GM12873 (cell line): Measurements from ENCODE around the gene FLNC.

Source experiments
- CTCF ChIP-seq: IDR thresholded peaks from 2 replicates; pipeline ENCODE4 v1.5.1; 2012; ENCODE audit warnings: low read depth, mild to moderate bottlenecking, moderate library complexity, low read length, control low read depth; ENCODE audit not compliant: insufficient read depth; ENCODE audit errors: missing control alignments

FLNC gene

GRCh38 chr7:128875523-128875948 lies 45.3 kb downstream of the FLNC start:
- no peak for TF ChIP-seq CTCF

GRCh38 chr7:128876127-128876526 lies 45.9 kb downstream of the FLNC start:
- no peak for TF ChIP-seq CTCF

- no peak for TF ChIP-seq CTCF
Observed at GRCh38 chr7:128876586-128876977, 46.4 kb downstream of the FLNC start.

- no peak for TF ChIP-seq CTCF
Observed at GRCh38 chr7:128876978-128877755, 47.0 kb downstream of the FLNC start.

GRCh38 chr7:128877756-128878120 lies 47.5 kb downstream of the FLNC start:
- no peak for TF ChIP-seq CTCF

GRCh38 chr7:128878226-128879105 lies 48.3 kb downstream of the FLNC start:
- TF ChIP-seq CTCF, result no peak

- no peak for TF ChIP-seq CTCF
Observed at GRCh38 chr7:128879461-128879938, 49.3 kb downstream of the FLNC start.
